GM12873 (cell line): ENCODE measurements around the gene HOXB9.

Source experiments
- CTCF ChIP-seq: IDR thresholded peaks from 2 replicates; pipeline ENCODE4 v1.5.1; 2012; ENCODE audit warnings: low read depth, mild to moderate bottlenecking, moderate library complexity, low read length, control low read depth; ENCODE audit not compliant: insufficient read depth; ENCODE audit errors: missing control alignments

The HOXB9 gene

GRCh38 chr17:48595278-48595999 is 30.7 kb downstream of the HOXB9 start:
- no peak for TF ChIP-seq CTCF

GRCh38 chr17:48594538-48595277 is 31.4 kb downstream of the HOXB9 start:
- no peak for TF ChIP-seq CTCF

- TF ChIP-seq CTCF, result peak; percentile 97
Measured at GRCh38 chr17:48593840-48594537, 32.2 kb downstream of the HOXB9 start.

- no peak for TF ChIP-seq CTCF
Measured at GRCh38 chr17:48593126-48593829, 32.9 kb downstream of the HOXB9 start, which contains the start of gene HOXB5. HOXB5 (minus strand) TSS chr17:48593779; CDS start chr17:48593682, 97 bp downstream.

- TF ChIP-seq CTCF, result no peak
Measured at GRCh38 chr17:48592577-48592976, 33.6 kb downstream of the HOXB9 start.

GRCh38 chr17:48592057-48592514 is 34.1 kb downstream of the HOXB9 start:
- TF ChIP-seq CTCF, result no peak
